CD14-positive monocyte (primary cell): ENCODE data around the gene ZNF335. TPM values are rescaled to one million over a fixed set of nuclear protein-coding genes. Genes with fewer than 3 reads are reported as not detected.
A peak's percentile ranks its signal among the peaks of the same experiment; 100 is the strongest.
"Not testable (repeated sequence)": the region's sequence is repeated elsewhere in the genome, so short reads cannot be mapped to it uniquely, and the experiment has no call there.

Source experiments
- DNase-seq, 3 donors: peaks; one replicate each; pipeline ENCODE4 v3.0.0-alpha.2; 2011 to 2022
- H2AFZ ChIP-seq: 2 replicates; pipeline ENCODE4 v1.6.0; 2012; ENCODE audit warnings: mild to moderate bottlenecking, low read depth, low read length, inconsistent platforms; ENCODE audit not compliant: insufficient read depth, poor library complexity, severe bottlenecking
- H3K27ac ChIP-seq, 2 donors: 1 replicate in 1 of 2; 2 replicates in 1 of 2; pipeline ENCODE4 v1.5.1; 2012 to 2013; ENCODE audit warnings: low read length in 2 of 2, control low read depth in 1 of 2, inconsistent platforms in 1 of 2, low read depth in 1 of 2, mild to moderate bottlenecking in 1 of 2
- H3K27me3 ChIP-seq, 2 donors: one replicate each; pipeline versions ENCODE4 v1.6.0 to v1.6.1; 2011 to 2013; ENCODE audit warnings: low read length in 2 of 2; ENCODE audit not compliant: control insufficient read depth in 2 of 2, insufficient read depth in 2 of 2
- H3K36me3 ChIP-seq, 2 donors: replicated peaks in 1 of 2; 1 replicate in 1 of 2; 2 replicates in 1 of 2; pipeline versions ENCODE4 v1.5.1 to v1.6.1; 2012 to 2013; ENCODE audit warnings: low read length in 2 of 2, control low read depth in 1 of 2, inconsistent platforms in 1 of 2, mild to moderate bottlenecking in 1 of 2; ENCODE audit not compliant: insufficient read depth in 2 of 2, control insufficient read depth in 1 of 2
- H3K4me1 ChIP-seq, 2 donors: 1 replicate in 1 of 2; 2 replicates in 1 of 2; pipeline versions ENCODE4 v1.5.1 to v1.6.1; 2012 to 2013; ENCODE audit warnings: low read length in 2 of 2, control low read depth in 1 of 2, inconsistent platforms in 1 of 2, mild to moderate bottlenecking in 1 of 2, moderate library complexity in 1 of 2; ENCODE audit not compliant: insufficient read depth in 2 of 2, control insufficient read depth in 1 of 2
- H3K4me2 ChIP-seq: replicated peaks from 2 replicates; pipeline ENCODE3; 2012; ENCODE audit warnings: low read length, moderate library complexity, mild to moderate bottlenecking; ENCODE audit not compliant: poor library complexity, severe bottlenecking; ENCODE audit errors: extremely low read depth
- H3K4me3 ChIP-seq, 3 experiments: fragments of 200-600 bp in 1 of 3; sonication (generic) in 1 of 3; replicated peaks in 1 of 3; 1 replicate in 2 of 3; 2 replicates in 1 of 3; pipeline ENCODE4 v1.5.1; 2011 to 2013; ENCODE audit warnings: low read length in 3 of 3, mild to moderate bottlenecking in 3 of 3, control low read depth in 2 of 3, low read depth in 2 of 3, inconsistent platforms in 1 of 3, moderate library complexity in 1 of 3
- H3K79me2 ChIP-seq: 2 replicates; pipeline ENCODE4 v1.6.0; 2012; ENCODE audit warnings: mild to moderate bottlenecking, control low read depth, inconsistent platforms, low read length, moderate library complexity; ENCODE audit not compliant: insufficient read depth
- H3K9ac ChIP-seq: 2 replicates; pipeline ENCODE4 v1.6.0; 2017; ENCODE audit warnings: low read length, mild to moderate bottlenecking; ENCODE audit not compliant: insufficient read depth, poor library complexity, severe bottlenecking
- H3K9me3 ChIP-seq, 2 donors: replicated peaks in 1 of 2; 1 replicate in 1 of 2; 2 replicates in 1 of 2; pipeline versions ENCODE4 v1.5.1 to v1.6.1; 2012 to 2013; ENCODE audit warnings: low read length in 2 of 2, control low read depth in 1 of 2; ENCODE audit not compliant: control insufficient read depth in 1 of 2, insufficient read depth in 1 of 2
- H4K20me1 ChIP-seq: 2 replicates; pipeline ENCODE4 v1.6.0; 2012; ENCODE audit warnings: mild to moderate bottlenecking, low read length, control low read depth, moderate library complexity; ENCODE audit not compliant: insufficient read depth
- H3K27ac Mint-ChIP-seq, 7 donors: one replicate each; pipeline ENCODE4 v1.8.0; 2020; ENCODE audit warnings: mild to moderate bottlenecking in 7 of 7, mixed read lengths in 7 of 7, moderate library complexity in 6 of 7, inconsistent platforms in 2 of 7
- H3K27me3 Mint-ChIP-seq, 3 donors: one replicate each; pipeline ENCODE4 v1.8.0; 2021 to 2022; ENCODE audit warnings: low read depth in 3 of 3, mild to moderate bottlenecking in 3 of 3, mixed read lengths in 3 of 3, moderate library complexity in 3 of 3, inconsistent platforms in 1 of 3
- H3K36me3 Mint-ChIP-seq, 2 donors: one replicate each; pipeline ENCODE4 v1.8.0; 2020; ENCODE audit warnings: mixed read lengths in 2 of 2, inconsistent platforms in 1 of 2, mild to moderate bottlenecking in 1 of 2
- H3K4me1 Mint-ChIP-seq: one replicate; pipeline ENCODE4 v1.8.0; 2020; ENCODE audit warnings: mild to moderate bottlenecking, mixed read lengths
- H3K4me3 Mint-ChIP-seq, 2 donors: one replicate each; pipeline ENCODE4 v1.8.0; 2020; ENCODE audit warnings: mild to moderate bottlenecking in 2 of 2, mixed read lengths in 2 of 2, moderate library complexity in 1 of 2
- H3K9me3 Mint-ChIP-seq, 7 donors: one replicate each; pipeline ENCODE4 v1.8.0; 2020 to 2022; ENCODE audit warnings: mixed read lengths in 7 of 7, mild to moderate bottlenecking in 6 of 7, moderate library complexity in 6 of 7, inconsistent platforms in 2 of 7
- WGBS: methylation state at CpG from one replicate; pipeline ENCODE4 v1.1.5; 2013; ENCODE audit warnings: missing lambda C conversion rate; ENCODE audit not compliant: insufficient coverage; 5-methylcytosine and 5-hydroxymethylcytosine counted together
- intact Hi-C, 2 donors: fragments of 100-400 bp; cut with micrococcal nuclease; formaldehyde crosslinking; loops; one replicate each; pipeline versions ENCODE4 v1.15.0 to v1.15.1; 2023
- polyA plus RNA-seq, 3 donors: library from polyadenylated mRNA; depleted of rRNA in 1 of 3; unstranded in 2 of 3; stranded (reverse) in 1 of 3; fragments of 300-500 nt in 2 of 3; fragments of >200 nt in 1 of 3; fragmentation: Illumina TruSeq in 2 of 3; gene quantifications; 1 replicate in 2 of 3; 2 replicates in 1 of 3; pipeline ENCODE4 v1.2.3, GENCODE V29; 2012 to 2021
- TF ChIP-seq, protein P1 (sequence below): fragments of 200-600 bp; IDR thresholded peaks from one replicate; pipeline ENCODE4 v1.8.0; 2022; ENCODE audit warnings: antibody characterized with exemption, mild to moderate bottlenecking

ZNF335 gene
- polyA plus RNA-seq, 3 donors = 2.7 to 39.6 (median 3.1) TPM

GRCh38 chr20:45904583-45905504 is 67.2 kb downstream of the ZNF335 start:
- Histone ChIP-seq H3K4me1 (peaks cover 7% of the 10 kb centered on the region in 2 donors), H2AFZ (no peak overlapping the region), H3K27ac (no peak overlapping the region), H3K36me3 (no peaks in the 10 kb centered on the region), H3K27me3 (no peaks in the 10 kb centered on the region), H4K20me1 (no peaks in the 10 kb centered on the region), H3K4me2 (no peak overlapping the region), H3K4me3 (no peak overlapping the region), H3K79me2 (no peaks in the 10 kb centered on the region), H3K9ac (no peak overlapping the region), H3K9me3 (no peaks in the 10 kb centered on the region)
- no peak overlapping the region for H3K4me3 Mint-ChIP-seq
- peak overlapping the region in 2 of 7 donors; percentile 15 to 61 for H3K27ac Mint-ChIP-seq
- H3K27me3 Mint-ChIP-seq = peaks cover 0 to 2% (median 0%) of the 10 kb centered on the region in 3 donors
- no peaks in the 10 kb centered on the region for H3K9me3 Mint-ChIP-seq
- 83% methylated on average over 6 of the region's 16 CpGs for WGBS
- TF ChIP-seq, protein P1, sequence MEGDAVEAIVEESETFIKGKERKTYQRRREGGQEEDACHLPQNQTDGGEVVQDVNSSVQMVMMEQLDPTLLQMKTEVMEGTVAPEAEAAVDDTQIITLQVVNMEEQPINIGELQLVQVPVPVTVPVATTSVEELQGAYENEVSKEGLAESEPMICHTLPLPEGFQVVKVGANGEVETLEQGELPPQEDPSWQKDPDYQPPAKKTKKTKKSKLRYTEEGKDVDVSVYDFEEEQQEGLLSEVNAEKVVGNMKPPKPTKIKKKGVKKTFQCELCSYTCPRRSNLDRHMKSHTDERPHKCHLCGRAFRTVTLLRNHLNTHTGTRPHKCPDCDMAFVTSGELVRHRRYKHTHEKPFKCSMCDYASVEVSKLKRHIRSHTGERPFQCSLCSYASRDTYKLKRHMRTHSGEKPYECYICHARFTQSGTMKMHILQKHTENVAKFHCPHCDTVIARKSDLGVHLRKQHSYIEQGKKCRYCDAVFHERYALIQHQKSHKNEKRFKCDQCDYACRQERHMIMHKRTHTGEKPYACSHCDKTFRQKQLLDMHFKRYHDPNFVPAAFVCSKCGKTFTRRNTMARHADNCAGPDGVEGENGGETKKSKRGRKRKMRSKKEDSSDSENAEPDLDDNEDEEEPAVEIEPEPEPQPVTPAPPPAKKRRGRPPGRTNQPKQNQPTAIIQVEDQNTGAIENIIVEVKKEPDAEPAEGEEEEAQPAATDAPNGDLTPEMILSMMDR = no peak
- peaks cover 0 to 3% of the 10 kb centered on the region in 2 donors for H3K36me3 Mint-ChIP-seq
- no peak for DNase-seq
- peaks cover 14% of the 10 kb centered on the region for H3K4me1 Mint-ChIP-seq
- intact Hi-C loops = no loop called here

DNA sequence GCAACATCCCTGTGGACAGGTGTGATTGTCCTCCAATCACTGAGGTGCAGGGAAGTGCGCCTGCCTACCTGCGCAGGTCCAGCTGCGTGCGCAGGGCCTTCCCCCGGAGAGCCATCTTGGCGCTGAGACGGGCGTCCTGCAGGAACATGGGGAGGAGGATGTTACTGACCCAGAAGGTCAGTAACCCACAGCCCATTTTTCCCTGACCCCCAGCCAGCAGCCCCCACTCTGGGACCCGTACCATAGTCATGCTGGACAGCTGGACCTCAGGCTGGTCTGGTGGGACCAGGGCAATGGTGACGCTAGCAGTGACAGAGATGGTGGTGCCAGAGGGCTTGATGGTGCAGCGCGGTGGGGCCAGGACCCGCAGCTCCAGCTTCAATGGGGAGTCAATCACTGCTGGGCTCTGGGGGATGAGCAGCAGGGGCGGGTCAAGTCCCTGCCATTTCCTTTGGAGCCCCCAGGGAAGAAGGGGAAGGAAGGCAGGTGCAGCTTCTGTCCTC is 69.8 kb downstream of the ZNF335 start:
- Histone ChIP-seq H3K79me2 (peaks cover under 1% of the 10 kb centered on the region), H3K9ac (no peak overlapping the region), H3K4me1 (no peaks in the 10 kb centered on the region), H3K36me3 (peaks cover 23% of the 10 kb centered on the region in 2 donors), H3K4me2 (no peak overlapping the region), H3K4me3 (no peak overlapping the region), H2AFZ (no peak overlapping the region), H4K20me1 (peaks cover 18% of the 10 kb centered on the region), H3K9me3 (no peaks in the 10 kb centered on the region), H3K27me3 (no peaks in the 10 kb centered on the region), H3K27ac (no peak overlapping the region)
- Mint-ChIP-seq H3K4me1 (peaks cover 7% of the 10 kb centered on the region), H3K27me3 (no peaks in the 10 kb centered on the region), H3K36me3 (peaks cover 22 to 27% of the 10 kb centered on the region in 2 donors), H3K9me3 (peaks cover 0 to 3% (median 0%) of the 10 kb centered on the region in 7 donors), H3K27ac (no peak overlapping the region), H3K4me3 (no peak overlapping the region)
- TF ChIP-seq, protein P1 = no peak
- intact Hi-C loops = no loop called here
- no peak for DNase-seq
- 100% methylated on average over 7 of the region's 14 CpGs for WGBS

DNA sequence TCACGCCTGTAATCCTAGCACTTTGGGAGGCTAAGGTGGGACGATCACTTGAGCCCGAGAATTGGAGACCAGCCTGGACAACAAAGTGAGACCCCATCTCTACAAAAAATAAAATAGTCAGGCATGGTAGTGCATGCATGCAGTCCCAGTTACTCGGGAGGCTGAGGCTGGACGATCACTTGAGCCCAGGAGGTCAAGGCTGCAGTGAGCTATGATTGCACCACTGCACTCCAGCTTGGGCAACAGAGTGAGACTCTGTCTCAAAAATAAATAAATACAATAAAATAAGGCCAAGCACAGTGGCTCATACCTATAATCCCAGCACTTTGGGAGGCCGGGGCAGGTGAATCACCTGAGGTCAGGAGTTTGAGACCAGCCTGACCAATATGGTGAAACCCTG is 70.7 kb downstream of the ZNF335 start:
- H3K9me3 Mint-ChIP-seq, H3K27ac Mint-ChIP-seq, H3K27me3 Mint-ChIP-seq, intact Hi-C loops, H3K4me3 ChIP-seq, H3K9me3 ChIP-seq, H3K4me3 Mint-ChIP-seq, H3K9ac ChIP-seq, H3K27me3 ChIP-seq, H3K4me1 Mint-ChIP-seq, H3K4me2 ChIP-seq, DNase-seq, H2AFZ ChIP-seq, H3K4me1 ChIP-seq, H3K79me2 ChIP-seq, H3K27ac ChIP-seq: not testable (repeated sequence)
- peaks cover 29 to 36% of the 10 kb centered on the region in 2 donors for H3K36me3 Mint-ChIP-seq
- H4K20me1 ChIP-seq = peaks cover 22% of the 10 kb centered on the region
- peaks cover 30 to 32% of the 10 kb centered on the region in 2 donors for H3K36me3 ChIP-seq
- WGBS = 90% methylated on average over 2 of the region's 6 CpGs
